Stimulated activated CD4-positive, alpha-beta T cell treated with anti-CD3 and anti-CD28 coated beads, Interleukin-1b, Interleukin-23, amount 100 ng/mL, for 48 hours (primary cell): ENCODE results near the gene PRLHR.
"Not testable (repeated sequence)": the region's sequence is repeated elsewhere in the genome, so short reads cannot be mapped to it uniquely, and the experiment has no call there.

Experiments
- DNase-seq: peaks from one replicate; pipeline ENCODE4 v3.0.0-alpha.2; 2020

PRLHR gene

DNA sequence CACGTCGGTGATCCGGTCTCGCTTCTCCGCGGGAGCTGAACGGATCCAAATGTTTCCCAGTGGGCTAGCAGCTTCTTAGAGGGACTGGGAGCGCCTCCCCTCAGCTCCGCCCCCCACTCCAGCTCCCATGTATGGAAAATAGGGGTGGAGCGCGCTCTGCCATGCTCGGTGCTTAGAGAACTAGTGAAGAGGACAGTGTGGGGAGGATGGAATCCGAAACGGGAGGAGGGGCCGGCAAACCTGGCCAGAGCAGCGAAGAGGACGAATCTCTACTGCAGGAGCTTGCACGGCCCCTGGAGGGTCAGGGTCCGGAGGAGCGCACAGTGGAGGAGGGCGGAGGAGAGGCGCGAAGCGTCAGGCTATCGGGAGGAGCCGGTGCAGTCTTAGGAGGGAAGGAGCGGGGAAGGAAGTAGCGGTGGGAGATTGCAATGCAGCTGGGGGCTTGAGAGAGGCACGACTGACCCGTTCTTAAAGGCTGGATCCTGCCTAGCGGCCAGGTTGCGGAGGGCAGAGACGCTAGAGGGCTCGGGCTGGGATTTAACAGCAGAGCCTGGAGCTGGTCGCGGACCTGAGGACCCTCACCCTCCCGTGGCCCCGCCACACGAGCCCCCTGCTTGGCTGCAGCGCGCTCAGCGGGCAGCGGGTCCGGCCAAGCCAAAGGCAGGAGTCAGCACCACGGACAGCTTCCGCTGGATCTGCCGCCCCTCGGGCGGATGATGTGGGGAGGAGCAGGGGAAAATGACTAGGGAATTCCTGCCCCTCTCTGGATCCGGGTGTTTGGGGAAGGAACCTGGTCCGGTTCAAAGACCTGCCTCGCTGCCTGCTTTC is at the start of gene PRLHR:
Gene PRLHR, minus strand, starts transcription at position 51 of the 828 bp plus-strand sequence. CDS start 404 bp downstream, outside the sequence.
- DNase-seq, result no peak

DNA sequence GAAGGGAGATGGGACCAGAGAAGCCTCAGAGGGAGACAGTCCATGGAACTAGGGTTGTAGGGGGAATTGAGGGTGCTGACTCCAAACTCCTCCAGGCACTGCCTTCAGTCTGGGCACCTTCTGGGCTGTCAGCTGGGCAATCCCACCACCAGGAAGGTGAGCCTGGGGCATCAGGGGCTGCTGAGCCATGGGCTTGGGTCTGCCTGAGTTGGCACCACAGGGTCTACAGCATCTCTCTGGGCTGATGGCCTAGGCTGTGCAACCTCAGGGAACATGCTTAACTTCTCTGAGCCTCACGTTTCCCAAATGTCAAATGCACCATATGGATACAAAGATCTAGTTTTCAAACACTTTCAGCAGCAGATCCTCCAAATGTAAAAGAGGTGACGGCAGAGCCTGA is 46.8 kb upstream of the PRLHR start:
- no peak for DNase-seq

DNA sequence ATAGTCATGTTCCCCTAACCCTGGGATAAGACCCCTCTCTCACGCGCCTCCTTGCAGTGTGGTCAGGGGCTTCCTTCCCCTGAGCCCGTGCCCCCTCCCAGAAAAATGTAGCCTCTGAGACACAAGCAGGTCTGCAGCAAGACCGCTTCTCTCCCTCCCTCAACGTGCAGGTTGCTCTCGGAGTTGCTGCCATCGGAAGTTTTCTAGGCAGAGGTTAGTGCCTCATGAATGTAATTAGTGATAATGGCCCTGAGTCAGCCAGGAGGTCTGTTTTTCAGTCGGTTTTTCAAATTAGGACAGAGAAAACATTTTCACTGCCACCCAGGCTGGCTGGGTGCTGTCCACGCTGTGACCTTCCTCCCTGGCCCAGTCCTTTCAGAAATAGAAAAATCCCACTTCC is 43.2 kb upstream of the PRLHR start:
- DNase-seq, result no peak

DNA sequence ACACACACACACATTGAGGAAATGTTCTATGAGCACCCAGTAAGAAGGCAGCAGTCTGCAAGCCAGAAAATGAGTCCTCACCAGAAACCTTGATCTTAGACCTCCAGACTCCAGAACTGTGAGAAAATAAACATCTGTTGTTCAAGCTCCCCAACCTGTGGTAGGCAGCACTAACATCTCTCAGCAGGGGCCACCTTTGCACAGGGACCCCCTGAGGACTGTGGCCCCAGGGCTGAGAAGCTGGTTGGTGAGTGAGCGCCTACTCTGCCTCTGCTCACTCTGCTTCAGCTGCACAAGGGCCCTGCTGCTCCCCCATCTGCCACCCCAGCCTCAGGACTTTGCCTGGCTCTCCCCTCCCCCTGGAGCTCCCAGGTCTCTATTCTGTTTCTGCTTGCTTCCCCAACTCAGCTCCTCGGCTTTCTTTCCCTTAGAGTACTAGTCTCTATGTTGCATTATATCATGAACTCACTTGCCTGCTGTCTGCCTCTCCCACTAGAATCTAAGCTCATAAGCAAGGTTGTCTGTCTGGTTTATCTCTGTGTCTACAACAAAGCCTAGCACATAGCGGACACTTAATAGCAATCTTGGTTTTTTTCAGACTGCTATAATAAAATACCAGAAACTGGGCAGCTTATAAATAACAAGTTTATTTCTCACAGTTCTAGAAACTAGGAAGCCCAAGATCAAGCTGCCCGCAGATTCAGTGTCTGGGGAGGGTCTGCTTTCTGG is 40.4 kb upstream of the PRLHR start:
- no peak for DNase-seq

DNA sequence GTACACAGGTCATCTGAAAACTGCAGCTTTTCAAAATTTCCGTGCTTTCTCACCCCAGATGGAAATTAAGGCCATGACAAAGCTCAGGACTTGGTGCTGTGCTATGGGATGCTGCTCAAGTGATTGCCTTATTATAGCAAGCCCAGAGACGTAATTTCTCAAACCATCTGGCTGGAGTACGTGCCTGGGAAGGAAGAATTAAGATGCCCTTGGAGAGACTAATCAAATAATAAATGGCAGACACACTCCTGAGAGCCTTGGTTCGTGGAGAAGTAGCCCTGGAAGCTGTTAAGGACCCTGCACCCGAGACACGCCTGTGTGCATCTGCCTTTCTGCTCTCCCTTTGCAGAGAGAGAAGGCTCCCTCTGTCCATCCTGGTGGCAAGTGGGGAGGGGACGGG is 38.3 kb upstream of the PRLHR start:
- DNase-seq, result no peak

DNA sequence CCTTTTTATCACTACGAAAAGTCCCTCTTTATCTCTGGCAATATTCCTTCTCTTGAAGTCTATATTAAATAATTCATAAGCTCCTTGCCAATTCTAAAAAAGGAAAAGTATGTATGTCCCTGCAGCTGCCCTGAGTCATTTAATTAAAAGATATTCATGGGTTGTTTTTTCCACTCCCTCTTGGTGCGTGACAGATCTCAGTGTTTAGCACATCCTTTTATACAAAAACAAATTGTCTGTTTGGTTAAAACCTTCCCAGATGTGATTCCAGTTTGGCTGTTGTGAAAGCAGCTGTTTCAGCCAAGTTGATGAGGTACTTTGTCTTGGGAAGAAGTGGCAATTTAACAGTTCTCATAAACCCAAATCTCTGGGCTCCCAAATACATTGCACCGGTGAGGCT is 33.8 kb upstream of the PRLHR start:
- DNase-seq, result no peak

DNA sequence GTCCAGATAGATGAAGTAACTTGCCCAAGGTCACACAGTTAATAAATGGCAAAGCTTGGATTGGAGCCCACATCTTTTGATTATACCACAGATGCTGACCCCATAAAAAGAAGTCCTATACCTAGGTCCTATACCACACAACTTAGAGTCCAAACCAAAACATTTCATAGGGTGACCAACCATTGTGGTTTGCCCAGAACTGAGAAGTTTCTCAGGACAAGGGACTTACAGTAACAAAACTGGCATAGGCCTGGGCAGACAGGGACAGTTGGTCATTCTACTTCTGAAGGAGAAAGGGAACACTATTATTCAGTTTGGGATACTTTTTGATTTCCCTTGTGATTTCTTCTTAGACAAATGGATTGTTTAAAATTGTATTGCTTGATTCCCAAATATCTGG is 32.9 kb upstream of the PRLHR start:
- no peak for DNase-seq

DNA sequence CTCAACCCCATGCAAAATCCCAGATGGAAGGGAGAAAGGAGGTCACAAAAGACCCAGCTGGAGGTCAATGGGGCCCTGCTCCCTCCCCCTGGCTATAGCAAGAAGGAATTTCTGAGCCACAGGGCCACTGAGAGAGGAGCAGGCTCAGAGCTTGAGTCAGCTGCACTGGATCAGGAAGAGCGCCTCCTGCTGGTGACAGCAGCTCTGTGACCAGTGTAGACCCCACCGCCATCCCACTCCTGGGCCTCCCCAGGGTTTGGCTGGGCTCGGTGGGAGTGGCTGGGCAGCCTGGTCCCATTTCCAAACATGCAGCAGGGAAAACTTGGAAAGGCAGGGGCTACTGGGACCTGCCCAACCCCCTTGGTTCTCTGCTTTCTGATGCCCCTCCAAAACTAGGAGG is 31.5 kb upstream of the PRLHR start:
- DNase-seq, result no peak

DNA sequence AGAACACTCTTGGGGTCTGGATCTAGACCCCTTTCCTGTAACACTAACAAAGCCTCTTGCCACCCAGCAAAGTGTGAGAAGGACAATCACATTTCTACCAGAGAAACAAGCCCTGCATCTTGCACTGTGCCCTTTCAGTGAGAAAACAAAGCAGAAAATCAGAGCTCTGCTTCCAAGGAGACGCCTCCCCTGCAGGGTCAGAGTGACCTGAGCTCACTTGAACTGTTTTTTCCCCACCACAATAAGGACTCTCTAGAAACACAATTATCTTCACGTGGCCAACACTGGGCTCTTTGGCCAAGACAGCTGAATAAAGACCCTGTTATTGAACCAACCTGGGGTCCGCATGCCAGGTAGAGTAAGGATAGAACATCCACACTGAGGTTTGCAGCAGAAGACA is 30.1 kb upstream of the PRLHR start:
- DNase-seq, result no peak

DNA sequence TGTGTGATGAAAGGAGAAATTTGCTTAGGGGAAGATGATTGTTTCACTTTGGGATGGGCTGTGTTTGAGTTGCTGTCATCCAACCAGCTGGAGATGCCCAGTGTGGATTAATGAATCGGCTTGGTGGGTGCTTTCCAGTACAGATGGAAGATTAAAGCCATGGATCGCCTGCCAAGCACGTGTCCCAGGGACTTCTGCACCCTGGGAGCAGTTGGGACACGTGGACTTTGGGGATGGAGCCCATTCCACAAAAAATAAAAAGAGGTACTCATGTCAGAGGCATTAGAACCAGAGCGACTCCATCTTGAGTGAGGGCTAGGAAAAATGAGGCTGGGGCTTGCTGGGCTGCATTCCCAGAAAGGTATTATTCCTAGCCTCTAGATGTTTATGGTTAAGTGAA is 29.3 kb upstream of the PRLHR start:
- DNase-seq, result no peak

DNA sequence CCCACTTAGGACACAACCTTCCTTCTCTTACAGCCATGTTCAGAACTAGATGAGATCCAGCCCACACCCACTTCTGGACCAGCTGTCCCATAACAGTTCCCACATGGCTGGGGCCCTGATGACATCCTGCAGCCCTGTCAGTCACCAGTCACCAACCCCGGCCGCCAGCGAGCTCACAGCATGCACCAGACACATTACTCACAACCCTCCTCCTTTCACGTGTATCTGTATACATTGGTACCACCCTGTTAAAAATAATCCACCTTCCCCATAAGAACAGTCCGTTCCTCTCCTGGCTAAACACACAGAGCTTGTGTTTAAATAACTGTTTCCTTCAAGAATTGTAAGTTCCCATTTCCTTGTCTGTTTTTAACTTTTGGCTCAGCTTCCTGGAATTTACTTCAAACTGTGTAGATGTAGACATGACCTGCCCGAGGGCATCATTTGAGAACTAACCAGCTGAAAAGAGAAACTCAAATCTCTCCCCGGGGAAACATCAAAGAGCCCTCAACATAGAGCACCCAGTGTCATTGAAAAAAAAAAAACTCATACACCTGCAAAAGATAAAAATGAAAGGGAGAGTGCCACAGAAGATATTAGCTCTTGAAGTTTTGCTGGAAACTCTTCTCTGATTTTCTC is 26.0 kb upstream of the PRLHR start:
- peak; percentile 37 for DNase-seq

DNA sequence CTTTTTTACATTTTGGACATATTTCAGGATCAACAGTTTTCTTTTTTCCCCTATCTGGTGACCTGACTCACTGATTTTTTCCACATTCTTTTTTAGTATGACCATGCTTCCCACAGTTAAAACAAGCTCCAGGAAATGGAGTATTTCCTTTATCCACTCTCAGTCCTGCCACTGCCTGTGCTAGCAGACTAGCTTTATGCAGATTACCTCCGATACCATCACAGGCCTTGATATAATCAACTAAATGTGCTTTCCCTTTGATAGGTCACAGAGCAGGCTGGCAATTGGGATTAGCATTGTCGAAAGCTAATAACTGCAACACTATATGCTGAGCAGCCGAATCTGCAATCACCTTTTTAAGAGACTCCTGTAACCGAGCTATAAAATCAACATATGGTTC is 18.4 kb upstream of the PRLHR start:
- DNase-seq, result not testable (repeated sequence)

DNA sequence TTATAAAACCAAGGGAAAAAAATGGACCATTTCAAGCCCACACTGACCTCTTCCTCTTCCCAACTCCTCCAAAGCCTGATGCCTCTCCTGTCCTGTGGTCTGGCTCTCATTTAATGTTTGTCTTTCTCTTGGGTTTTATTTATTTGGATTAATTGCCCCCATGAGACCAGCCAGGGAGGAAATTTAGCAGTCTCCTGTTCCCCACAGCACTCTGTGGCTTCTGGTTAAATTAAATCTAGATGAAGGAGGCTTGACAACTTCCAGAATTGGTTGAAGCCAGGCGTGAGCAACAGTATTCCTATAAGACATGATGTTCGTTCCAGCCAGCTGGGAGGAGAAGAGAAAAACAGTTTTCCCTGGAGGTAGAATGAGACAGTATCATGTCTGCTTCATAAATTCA is 15.1 kb upstream of the PRLHR start:
- DNase-seq, result no peak

DNA sequence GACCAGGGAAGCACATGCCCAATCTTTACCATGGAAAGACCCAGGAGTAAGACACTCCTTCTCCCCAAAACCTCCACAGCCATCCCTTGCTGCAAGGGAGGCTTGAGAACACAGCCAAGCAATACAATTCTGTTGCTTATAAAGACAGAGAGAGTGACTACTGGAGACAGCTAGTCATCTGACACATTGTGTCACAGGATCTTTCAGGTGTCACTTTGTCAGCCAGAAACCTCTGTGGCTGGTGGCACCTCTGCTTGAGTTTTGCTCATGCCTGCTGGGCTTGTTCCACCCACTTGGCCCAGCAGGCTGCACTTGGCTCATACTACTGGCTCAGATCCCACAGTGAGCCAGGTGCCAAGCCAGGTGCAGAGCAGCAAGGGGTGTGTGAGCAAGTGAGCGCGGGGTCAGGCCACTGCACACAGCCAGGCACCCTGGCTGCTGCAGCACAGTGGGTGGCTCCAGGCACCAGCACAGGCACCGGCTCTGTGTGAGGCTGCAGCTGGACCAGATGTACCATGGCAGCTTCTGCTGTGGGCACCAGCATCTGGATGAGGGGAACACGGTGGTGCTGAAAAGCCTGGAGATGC is 12.4 kb upstream of the PRLHR start:
- no peak for DNase-seq

DNA sequence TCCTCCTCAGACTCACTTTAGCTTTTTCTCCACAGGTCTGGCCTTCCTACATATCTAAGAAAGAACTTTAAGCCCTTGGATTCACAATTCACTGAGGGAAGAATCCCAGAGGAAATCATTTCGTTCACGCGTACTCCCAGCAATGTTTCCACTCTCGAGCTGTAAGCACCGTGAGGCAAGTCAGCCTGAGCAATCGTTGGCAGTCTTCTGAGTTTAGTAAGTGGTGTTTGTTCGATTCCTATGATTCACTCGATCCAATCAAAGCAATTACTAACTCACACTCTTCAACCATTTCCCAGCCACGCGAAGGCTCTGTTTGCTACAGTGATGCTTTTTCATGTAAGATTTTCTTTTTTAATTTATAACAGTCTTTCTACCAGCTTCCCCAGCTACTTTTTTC is 10.2 kb upstream of the PRLHR start:
- DNase-seq, result no peak

DNA sequence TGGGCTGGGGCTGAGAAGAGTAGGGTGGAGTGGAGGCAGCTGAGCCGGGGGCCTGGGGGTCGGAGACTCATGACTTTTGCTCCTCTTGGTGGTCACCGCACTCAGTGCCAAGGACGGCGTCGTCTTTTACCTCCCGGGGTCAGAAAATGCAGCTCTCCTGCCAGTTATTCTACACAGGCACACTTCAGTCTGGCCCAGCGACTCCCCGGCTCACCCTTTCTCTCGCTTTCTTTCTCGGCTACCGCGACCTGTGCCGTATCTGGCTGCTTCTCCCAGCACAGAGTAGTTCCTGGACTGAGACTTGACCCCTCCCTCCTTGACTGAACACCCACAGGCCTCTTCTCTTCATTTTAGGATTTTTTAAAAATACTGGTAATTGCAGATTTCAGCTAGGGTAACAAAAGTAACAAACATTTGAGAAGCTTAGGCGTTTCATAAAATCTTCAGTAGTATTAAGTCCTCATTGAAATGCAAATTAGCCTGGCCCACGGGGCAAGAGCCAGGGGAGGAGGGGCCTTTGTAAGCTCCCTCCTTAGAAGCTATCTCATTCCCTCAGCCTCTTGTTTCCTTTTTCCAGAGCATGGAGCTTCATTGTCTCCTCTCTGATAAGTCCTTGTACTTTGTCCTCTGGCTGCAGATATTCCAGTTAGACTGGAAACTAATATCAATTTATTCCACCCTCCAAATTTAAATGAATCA is 1.1 kb upstream of the PRLHR start:
- DNase-seq, result no peak

DNA sequence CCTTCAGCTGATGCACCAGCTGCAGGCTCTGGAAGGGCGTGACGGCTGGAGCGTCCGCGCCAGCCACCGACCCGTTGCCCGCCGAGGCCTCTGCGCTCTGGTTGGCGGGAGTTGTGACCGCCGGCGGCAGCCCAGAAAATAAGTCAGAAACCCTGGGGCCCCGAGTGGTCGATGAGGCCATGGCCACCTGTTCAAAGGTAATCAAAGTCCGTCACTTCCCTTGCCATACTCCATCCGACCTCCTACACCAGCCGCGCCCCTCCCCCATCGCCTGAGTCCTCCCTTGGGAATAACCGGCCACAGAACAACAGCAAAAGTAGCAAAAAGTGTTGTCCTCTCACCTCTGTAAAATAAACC is 406 bp downstream of the PRLHR start:
- no peak for DNase-seq

DNA sequence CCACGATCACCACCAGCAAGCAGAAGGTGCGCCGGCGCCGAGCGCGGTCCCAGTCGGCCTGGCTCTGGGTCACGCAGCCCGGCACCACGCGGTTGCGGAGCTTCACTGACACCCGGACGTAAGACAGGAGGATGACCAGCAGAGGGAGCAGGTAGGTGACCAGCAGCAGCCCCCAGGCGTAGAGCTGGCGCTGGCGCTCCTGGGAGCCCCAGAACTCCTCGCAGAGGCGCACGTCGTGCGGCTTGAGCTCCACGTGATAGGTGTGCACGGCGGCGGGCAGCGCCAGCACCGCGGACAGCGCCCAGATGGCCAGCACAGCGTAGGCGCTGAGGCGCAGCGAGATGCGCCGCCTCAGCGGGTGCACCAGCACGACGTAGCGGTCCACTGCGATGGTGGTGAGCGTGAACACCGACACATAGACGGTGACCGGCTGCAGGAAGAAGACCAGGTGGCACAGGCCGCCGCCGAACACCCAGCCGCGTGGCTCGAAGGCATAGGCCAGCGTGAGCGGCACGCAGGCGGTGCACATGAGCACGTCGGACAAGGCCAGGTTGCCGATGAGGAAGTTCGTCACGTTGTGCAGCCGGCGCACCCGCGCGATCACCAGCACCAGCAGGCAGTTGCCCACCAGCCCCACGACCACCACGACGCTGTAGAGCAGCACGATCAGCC is 920 bp downstream of the PRLHR start:
- DNase-seq, result peak; percentile 43

DNA sequence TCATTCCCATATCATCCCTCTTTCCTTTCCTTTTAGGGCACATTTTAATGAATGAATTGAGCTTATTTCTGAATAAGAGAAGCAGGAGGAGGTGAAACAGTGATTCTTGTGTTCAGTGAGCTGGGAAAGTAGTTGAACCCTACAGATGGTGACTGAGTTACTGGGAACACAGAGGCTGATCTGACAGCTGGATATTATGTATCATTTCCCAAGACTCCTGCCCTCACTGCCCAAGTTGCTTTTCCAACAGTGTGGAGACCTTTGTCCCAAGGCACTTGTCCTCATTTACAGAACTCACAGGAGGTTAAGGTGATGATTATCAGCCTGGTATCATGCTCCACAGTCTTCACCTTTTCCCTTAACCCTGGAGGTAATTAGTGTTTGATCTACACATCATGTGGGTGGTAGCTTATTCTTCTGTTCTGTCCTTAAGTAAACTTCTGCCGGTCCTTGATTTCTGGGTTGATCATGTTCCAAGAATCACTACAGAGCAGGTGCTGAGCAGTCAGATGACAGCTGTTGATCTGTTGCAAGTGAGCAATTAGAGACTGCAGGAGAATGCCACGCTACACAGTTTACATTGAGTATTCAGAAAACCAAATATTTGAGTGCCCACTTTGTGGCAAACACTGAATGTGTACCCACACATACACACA is 2.6 kb downstream of the PRLHR start:
- DNase-seq, result no peak

DNA sequence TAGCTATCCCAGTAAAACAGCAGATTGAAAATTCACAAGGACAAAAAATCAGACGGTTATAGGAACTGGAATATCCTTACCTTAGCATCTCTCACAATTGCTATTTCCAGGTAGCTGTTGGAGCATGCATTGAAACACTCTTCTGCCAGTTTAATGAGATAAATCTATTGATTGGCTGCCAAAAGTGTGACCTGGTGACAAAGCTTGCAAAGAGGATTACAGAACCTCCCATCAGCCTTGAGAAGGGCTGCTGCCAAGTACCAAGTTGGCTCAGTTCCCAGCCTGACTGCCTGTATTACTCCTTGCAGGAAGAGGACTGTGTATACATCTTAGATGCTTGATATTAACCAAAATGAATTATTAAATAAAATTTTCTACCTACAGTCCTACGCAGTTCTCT is 5.1 kb downstream of the PRLHR start:
- DNase-seq, result no peak

DNA sequence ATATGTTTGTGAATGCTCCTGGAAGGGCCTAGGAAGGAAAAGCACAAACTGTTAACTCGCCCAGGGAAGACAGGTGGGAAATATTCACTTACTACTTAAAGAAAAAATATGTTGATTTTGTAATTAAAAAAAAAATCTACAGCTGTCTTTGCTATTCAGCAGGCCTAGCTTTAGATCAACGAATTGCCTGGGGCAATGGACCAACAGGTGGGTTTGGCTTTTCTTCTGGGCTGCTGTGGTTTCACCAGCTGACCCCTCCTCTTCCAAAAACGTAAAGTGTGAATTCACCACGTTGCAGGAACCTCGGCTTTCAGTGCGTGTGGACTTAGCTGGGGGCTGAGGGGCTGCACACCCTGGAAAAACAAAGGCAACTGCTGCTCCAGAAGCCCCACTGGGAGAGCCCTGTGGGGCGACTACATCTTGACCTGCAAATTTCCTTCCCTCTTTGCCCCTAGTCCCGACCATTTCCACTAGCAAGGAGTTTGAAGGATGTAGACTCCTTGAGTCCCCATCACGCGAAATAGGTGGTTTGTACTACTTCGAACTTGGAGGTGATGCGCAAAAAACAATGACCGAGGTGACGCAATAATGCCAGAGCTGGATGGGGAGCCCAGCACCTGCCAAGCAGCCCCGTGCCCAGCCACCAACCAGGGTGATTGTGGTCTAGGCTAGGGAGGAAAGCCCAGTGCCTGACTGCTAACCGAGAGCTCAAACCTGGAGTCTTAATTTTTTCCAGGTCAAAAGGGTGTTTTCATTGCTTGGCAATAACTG is 7.4 kb downstream of the PRLHR start:
- DNase-seq, result no peak
